C4-2B (cell line): ENCODE results near the gene LCN6.

Source experiments
- ZFX ChIP-seq: fragments of 450-650 bp; IDR thresholded peaks from 2 replicates; pipeline ENCODE4 v1.6.1; 2017
- TF ChIP-seq, protein P1 (sequence below): fragments of 450-650 bp; conservative IDR thresholded peaks from 2 replicates; pipeline ENCODE4 v1.5.1; 2017; ENCODE audit warnings: mild to moderate bottlenecking

DNA sequence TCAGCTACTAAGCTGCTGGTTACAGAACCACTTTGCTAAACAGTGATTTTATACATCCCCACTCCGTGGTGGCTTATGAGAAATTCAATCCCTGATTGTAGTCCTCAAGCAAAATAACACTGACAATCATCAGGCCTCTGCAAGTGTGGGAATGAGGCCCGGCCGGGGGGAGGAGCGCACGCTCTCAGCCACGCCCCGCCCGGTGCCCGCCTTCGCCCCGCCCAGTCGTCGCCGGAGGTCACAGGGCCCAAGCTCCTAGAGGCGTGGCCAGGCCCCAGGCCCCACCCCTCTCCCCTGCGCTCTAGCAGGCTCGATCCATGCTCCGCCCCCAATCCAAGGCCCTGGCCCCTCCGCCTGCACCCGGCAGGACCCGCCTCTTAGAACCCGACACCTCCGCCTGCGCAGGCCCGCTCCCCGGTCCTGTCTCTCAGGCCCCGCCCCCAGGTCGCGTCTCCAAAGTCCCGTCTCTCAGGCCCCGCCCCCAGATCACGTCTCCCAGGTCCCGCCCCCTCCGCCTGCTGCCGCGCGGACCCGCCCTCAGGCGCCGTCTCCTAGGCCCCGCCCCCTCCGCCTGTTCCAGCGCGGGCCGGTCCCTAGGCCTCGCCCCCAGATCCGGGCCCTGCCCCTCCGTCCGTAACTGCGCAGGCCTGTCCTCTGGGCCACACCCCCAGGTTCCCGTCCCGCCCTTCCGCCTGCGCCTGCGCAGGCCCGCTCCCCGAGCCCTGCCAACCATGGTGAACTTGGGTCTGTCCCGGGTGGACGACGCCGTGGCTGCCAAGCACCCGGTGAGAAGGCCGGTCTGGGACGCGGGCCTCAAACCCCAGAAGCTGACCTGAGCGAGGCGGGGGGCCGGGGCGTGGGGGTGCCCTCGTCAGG, 42.6 kb upstream of the LCN6 start, which contains the start of gene TMEM141:
- TF ChIP-seq, protein P1, sequence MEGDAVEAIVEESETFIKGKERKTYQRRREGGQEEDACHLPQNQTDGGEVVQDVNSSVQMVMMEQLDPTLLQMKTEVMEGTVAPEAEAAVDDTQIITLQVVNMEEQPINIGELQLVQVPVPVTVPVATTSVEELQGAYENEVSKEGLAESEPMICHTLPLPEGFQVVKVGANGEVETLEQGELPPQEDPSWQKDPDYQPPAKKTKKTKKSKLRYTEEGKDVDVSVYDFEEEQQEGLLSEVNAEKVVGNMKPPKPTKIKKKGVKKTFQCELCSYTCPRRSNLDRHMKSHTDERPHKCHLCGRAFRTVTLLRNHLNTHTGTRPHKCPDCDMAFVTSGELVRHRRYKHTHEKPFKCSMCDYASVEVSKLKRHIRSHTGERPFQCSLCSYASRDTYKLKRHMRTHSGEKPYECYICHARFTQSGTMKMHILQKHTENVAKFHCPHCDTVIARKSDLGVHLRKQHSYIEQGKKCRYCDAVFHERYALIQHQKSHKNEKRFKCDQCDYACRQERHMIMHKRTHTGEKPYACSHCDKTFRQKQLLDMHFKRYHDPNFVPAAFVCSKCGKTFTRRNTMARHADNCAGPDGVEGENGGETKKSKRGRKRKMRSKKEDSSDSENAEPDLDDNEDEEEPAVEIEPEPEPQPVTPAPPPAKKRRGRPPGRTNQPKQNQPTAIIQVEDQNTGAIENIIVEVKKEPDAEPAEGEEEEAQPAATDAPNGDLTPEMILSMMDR = no peak
- TF ChIP-seq ZFX = no peak
